Nucleus accumbens (tissue), 56 donors: ENCODE data around the gene CPHXL.

Experiments used
- DNase-seq, 56 donors: peaks; one replicate each; lab custom pipeline; 2025; lab: John Stamatoyannopoulos, UW

CPHXL gene

DNA sequence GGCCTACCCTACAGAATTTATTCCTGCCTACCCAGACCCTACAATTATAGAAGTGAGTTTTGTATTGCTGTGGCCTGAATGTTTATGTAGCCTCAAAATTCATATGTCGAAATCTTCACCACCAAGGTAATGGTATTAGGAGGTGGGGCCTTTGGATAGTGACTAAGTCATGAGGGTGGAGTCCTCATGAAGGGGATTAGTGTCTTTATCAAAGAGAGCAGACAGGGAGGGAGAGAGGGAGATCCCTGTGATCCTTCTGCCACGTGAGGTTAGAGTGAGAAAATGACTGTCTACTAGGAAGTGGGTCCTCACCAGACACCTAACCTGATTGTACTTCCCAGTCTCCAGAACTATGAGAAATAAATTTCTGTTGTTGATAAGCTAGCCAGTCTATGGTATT, 24.0 kb downstream of the CPHXL start:
- DNase-seq, result no peak

DNA sequence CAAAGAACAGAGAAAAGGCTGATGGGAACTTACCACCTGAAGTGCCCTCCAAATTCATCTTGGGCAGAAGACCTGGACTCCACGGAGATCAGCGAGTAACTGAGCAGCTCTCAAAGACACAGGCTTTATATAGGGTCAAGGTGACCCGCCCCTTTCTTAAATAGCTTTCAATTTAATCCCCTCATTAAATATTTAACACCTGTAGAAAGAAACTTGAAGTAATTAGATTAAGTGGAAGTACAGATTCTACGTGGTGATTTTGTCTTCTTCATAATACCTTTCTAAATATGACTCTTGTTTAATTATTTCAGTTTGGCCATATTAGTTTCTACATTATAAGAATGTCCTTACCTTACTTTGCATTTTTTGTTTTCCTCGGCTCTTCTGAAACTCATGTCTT, 24.9 kb downstream of the CPHXL start, which contains the start of gene DUXB:
TSS of gene DUXB (minus strand) at position 101 of the 400 bp plus-strand sequence. CDS start at position 58, 43 bp downstream.
- DNase-seq, result no peak

DNA sequence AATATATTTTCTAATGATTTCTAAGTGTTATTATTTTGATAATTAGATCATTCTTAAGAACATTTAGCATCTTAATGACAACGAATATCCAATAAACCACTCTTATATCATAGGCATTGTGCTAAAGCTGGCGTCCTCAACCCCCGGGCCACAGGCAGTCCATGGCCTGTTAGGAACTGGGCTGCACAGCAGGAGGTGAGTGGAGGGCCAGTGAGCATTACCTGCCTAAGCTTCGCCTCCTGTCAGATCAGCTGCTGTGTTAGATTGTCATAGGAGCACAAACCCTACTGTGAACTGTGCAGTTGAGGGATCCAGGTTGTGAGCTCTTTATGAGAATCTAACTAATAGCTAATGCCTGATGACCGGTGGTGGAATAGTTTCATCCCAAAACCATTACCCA, 28.7 kb downstream of the CPHXL start:
- no peak for DNase-seq

DNA sequence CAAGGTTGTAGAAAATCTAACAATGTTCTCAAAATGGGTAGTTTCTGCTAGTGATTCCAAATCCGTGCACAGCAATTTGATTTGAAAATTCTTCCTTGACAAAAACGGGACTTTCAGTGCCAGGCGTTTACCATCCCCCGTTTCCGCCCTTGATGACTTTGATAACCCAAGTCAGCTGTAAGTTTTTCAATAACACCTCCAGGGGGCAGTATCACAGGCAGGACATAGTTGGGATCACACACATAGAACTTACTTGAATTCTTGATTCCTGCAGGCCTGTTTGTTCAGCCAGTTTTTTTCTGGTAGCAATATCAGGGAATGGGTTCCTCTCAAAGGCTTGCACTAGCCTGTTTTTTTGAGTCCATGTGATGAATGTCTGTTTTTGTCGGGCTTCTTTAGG, 30.6 kb downstream of the CPHXL start:
- DNase-seq, result no peak

DNA sequence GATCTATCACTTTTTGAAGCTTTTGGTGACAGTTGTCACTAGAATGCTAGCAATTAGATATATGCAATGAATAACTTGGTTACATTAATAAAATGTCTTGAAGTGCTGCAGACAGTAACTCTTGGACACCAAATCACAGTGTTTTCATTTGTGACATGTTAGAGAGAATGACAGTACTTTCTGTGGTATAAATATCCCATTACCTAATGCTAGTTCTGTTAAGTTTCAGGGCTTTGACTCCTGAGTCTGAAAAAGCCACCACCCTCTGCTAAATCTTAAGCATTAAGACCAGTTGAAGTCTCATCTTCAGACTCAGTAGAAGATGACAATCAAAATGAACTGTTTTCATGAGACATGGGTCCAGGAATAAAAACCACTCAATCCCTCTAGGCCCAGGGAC, 38.9 kb downstream of the CPHXL start:
- DNase-seq, result no peak

DNA sequence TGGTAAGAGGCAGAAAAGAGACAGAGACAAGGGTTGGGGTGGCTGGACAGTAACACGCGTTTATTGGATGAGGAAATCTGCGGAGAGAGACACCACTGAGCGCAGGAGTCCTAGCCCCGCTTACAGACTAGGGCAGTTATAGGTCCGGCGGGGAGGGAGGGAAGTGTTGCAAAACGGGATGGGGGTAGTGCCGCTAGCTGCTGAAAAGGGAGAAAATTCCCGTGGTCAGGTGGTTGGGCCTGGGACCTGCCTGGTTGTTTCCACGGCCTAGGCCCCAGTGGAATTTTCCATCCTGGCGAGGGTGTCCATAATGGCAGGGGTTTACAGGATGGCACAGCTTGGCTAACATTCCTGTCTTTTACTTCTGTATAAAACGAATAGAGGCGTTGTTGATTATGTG, 44.0 kb downstream of the CPHXL start:
- no peak for DNase-seq

DNA sequence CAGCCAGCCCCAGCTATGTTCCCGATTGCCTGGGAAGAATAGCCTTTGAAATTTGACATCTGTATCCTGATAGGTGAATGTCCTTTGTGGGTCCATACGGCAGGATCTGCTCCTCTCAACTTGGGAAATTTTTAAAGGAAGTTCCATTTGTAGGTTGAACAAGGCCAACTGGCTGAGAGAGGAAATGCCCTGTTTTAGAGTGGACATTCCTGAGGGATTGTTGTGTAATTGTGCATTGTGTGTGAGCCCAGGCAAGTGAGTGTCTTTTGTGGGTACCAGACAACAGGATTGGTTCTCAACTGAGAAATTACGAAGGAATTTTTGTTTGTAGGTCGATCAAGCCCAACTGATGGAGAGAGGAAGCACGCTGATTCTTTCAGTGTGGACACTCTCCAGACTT, 46.9 kb downstream of the CPHXL start:
- no peak for DNase-seq

DNA sequence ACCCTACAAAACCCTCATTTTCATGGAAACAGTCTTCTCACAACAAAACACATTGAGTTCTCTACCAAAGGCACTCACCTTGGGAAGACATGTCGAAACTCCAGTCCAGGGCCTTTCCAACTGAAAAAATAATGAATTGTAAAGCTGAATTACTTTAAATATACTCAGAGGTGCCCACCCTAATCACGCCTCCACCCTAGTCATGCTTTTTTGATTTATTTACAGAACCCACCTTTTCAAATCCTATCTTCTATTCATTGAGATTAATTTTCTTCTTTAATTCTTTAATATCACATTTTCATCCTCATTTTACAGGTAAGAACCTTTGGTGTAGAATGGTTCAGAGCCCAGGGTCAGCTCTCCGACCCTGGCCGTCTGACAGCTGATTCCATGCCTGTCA, 49.4 kb downstream of the CPHXL start, which contains the start of gene CPHXL2:
TSS of gene CPHXL2 (minus strand) at position 101 of the 400 bp plus-strand sequence. CDS start at position 91, 10 bp downstream.
- DNase-seq, result no peak

DNA sequence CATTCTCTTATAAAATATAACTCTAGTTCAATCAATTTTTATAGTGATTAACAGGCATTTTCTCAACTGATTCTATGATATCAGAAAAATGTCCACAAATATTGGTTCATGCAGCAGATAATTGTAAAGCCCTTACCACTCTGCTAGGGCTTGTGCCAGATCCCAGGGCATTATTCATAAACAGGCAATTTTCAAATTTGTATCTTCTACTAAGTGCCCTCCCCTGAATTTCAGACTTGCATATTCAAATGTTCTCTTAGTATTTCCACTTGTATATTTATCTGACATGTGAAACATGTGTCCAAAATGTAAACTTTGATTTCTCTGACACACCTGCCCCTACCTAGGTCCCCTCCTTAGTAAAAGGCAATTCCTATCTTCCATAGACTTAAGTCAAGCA, 58.8 kb downstream of the CPHXL start:
- DNase-seq, result no peak
